HG03575 (cell line): Measurements from ENCODE around the gene MRPS16.

Source experiments
- ATAC-seq: cut with Tn5 transposase; IDR thresholded peaks from one replicate; pipeline ENCODE4 v1.9.1; 2021; ENCODE audit not compliant: unreplicated experiment, insufficient number of reproducible peaks, low FRiP score; ENCODE audit errors: extremely low read depth

The MRPS16 gene

GRCh38 chr10:73206385-73206784 lies 46.1 kb downstream of the MRPS16 start:
- no peak for ATAC-seq

DNA sequence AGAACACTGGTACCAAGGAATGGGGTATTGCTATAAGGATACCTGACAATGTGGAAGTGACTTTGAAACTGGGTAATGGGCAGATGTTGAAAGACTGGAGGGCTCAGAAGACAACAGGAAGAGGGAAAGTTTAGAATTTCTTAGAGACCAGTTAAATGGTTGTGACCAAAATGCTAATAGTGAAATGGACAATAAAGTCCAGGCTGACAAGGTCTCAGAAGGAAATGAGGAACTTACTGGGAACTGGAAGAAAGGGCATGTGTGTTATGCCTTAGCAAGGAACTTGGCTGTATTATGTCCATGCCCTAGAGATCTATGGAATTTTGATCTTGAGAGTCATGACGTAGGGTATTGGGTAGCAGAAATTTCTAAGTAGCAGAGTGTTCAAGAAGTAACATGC lies 46.6 kb downstream of the MRPS16 start:
- ATAC-seq: no peak

DNA sequence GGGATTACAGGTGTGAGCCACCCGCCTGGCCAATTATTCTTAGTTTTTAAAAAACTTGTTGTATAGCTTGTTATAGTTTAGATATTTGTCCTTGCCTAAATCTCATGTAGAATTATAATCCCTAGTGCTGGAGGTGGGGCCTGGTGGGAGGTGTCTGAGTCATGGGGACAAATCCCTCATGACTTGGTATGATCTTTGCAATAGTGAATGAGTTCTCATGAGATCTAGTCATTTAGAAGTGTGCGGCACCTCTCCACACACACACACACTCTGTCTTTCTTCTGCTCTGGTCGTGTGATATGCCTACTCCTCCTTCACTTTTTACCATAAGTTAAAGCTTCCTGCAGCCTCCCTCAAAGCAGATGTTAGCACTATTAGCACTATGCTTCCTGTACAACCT lies 47.4 kb downstream of the MRPS16 start:
- no peak for ATAC-seq
